ENCODE data around the gene SLX9. TPM values are rescaled to one million over a fixed set of nuclear protein-coding genes. Genes with fewer than 3 reads are reported as not detected.

The SLX9 gene
- total RNA-seq, 2 experiments from 2014 or later: 18.6 to 61.6 TPM

DNA sequence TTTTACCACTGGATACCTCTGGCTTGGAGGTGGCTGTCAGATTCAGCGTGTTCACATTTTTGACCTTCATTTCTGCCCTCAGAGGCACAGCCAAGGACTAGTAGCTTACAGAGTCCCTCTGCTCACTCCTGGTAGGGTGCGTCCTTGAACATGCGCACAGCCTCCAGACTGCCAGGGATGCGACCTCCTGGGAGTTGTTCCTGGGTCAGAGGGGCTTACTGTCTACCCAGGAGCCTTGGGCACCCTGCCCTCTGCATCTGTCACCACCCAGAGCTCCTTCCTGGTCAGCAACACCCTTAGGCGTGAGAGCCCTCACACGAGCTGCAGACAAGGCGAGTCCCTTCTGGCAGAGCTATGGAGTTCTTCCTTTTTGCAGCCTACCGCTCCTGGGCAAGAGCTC, 1.7 kb downstream of the SLX9 start:
- Histone ChIP-seq H2AFZ (ENCODE audit: low read length) (no peak overlapping the region), H3K4me2 (ENCODE audit: low read length) (peak overlapping the region; percentile 84), H3K4me3 (ENCODE audit: low read depth, low read length, poor library complexity, severe bottlenecking) (peak overlapping the region; percentile 98), H3K79me2 (ENCODE audit: insufficient read depth, low read depth, low read length) (peaks cover 23% of the 10 kb centered on the region), H3K9me3 (ENCODE audit: low read length) (no peaks in the 10 kb centered on the region), H3K36me3 (ENCODE audit: insufficient read depth, low read length) (peaks cover 49% of the 10 kb centered on the region), H3K9me2 (ENCODE audit: insufficient read depth, low read length) (no peaks in the 10 kb centered on the region), H3K27ac (ENCODE audit: low read depth, low read length, poor library complexity, severe bottlenecking) (no peak overlapping the region), H4K20me1 (ENCODE audit: insufficient read depth, low read length) (peaks cover 16% of the 10 kb centered on the region; the same call in 1 of the 2 replicates), H3K4me1 (ENCODE audit: insufficient read depth, low read length, poor library complexity, severe bottlenecking) (peaks cover 30% of the 10 kb centered on the region)
- DNase-seq (ENCODE audit: low spot score): no peak
- no peak for TF ChIP-seq EZH2phosphoT487 (IDR thresholded peaks at IDR 0.05; ENCODE audit: borderline replicate concordance, low read depth, low read length)
- TF ChIP-seq, protein P1, sequence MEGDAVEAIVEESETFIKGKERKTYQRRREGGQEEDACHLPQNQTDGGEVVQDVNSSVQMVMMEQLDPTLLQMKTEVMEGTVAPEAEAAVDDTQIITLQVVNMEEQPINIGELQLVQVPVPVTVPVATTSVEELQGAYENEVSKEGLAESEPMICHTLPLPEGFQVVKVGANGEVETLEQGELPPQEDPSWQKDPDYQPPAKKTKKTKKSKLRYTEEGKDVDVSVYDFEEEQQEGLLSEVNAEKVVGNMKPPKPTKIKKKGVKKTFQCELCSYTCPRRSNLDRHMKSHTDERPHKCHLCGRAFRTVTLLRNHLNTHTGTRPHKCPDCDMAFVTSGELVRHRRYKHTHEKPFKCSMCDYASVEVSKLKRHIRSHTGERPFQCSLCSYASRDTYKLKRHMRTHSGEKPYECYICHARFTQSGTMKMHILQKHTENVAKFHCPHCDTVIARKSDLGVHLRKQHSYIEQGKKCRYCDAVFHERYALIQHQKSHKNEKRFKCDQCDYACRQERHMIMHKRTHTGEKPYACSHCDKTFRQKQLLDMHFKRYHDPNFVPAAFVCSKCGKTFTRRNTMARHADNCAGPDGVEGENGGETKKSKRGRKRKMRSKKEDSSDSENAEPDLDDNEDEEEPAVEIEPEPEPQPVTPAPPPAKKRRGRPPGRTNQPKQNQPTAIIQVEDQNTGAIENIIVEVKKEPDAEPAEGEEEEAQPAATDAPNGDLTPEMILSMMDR (conservative IDR thresholded peaks at IDR 0.05; ENCODE audit: low read length): no peak
- BruUV-seq (replicated peaks): no TSS peak
- CTCF ChIA-PET (ENCODE audit: unreplicated experiment): no interaction called here
- intact Hi-C loops (cut with micrococcal nuclease; ENCODE audit: unreplicated experiment): no loop called here
- POLR2A ChIA-PET: interaction anchor here (0.5 kb wide), 1 partner anchor 164 kb away, joined by 3 read pairs; no protein-coding TSS in a partner anchor

DNA sequence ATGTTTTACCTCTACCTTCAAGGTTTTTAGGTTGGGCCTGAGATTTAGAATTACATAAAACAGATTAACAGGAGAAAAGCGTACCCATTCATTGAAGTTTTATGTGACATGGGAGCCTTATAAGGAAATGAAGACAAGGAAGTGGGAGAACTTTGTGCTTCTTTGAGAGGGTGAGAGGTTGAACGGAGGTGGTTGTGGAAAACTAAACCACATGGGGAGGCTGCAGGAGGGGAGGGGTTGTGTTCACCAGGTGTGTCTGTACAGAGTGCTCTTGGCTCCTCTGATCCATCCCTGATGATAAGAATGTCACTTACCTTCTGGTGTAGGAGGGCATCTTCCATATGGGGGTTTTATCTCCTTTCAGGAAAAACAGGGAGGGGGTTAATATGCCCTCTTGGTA, 2.7 kb downstream of the SLX9 start:
- Histone ChIP-seq H3K36me3 (ENCODE audit: insufficient read depth, low read length) (peaks cover 59% of the 10 kb centered on the region), H3K27ac (ENCODE audit: low read depth, low read length, poor library complexity, severe bottlenecking) (no peak overlapping the region), H3K4me2 (ENCODE audit: low read length) (peak overlapping the region; percentile 84), H3K4me3 (ENCODE audit: low read depth, low read length, poor library complexity, severe bottlenecking) (no peak overlapping the region), H2AFZ (ENCODE audit: low read length) (no peak overlapping the region), H3K4me1 (ENCODE audit: insufficient read depth, low read length, poor library complexity, severe bottlenecking) (peaks cover 30% of the 10 kb centered on the region), H3K79me2 (ENCODE audit: insufficient read depth, low read depth, low read length) (peaks cover 23% of the 10 kb centered on the region), H3K9me3 (ENCODE audit: low read length) (no peaks in the 10 kb centered on the region), H3K9me2 (ENCODE audit: insufficient read depth, low read length) (no peaks in the 10 kb centered on the region), H4K20me1 (ENCODE audit: insufficient read depth, low read length) (peaks cover 16% of the 10 kb centered on the region; the same call in 1 of the 2 replicates)
- no peak for DNase-seq (ENCODE audit: low spot score)
- ChIA-PET CTCF (ENCODE audit: unreplicated experiment) (no interaction called here), POLR2A (no interaction called here)
- no TSS peak for BruUV-seq (replicated peaks)
- intact Hi-C loops (cut with micrococcal nuclease; ENCODE audit: unreplicated experiment): no loop called here
- no peak for TF ChIP-seq EZH2phosphoT487 (IDR thresholded peaks at IDR 0.05; ENCODE audit: borderline replicate concordance, low read depth, low read length)
- TF ChIP-seq, protein P1 (conservative IDR thresholded peaks at IDR 0.05; ENCODE audit: low read length): no peak

DNA sequence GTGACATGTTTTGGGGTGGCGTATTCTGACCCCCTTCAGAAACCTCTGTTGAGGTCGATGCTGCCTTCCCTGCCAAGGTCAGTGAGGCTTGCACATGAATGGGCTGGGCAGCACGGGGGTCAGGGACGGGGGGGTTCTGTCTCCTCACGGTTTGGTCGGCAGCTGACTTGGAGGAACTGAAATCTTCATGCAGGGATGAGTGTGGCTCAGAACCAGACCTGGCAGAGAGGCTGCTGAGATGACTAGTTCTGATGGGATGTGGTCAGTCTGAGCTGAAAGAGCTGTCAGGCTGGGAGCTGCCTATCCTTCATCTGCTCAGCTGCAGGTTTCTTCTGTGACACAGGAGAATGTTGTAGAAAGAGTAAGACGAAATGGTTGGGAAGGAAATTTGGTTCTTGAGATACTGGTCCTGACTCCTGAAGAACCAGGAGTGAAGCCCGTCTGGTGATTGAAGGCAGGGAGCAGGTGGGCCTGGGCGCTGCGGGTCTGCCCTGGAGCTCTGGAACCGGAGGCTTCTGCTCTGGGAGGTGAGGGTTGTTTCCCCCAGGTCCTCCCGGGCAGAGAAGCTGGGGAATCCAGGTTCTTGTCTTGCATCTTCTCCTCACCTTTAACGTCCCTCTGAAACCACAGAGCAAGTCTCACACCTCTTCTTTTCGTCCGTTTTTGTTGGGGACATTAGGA, 3.3 kb downstream of the SLX9 start:
- H4K20me1 ChIP-seq (ENCODE audit: insufficient read depth, low read length): peaks cover 16% of the 10 kb centered on the region; the same call in 1 of the 2 replicates
- TF ChIP-seq, protein P1 (conservative IDR thresholded peaks at IDR 0.05; ENCODE audit: low read length): no peak
- no TSS peak for BruUV-seq (replicated peaks)

More for the DNA sequence above, 3.3 kb downstream of the SLX9 start:
- no peak for DNase-seq (ENCODE audit: low spot score)
- Histone ChIP-seq H3K36me3 (ENCODE audit: insufficient read depth, low read length) (peaks cover 64% of the 10 kb centered on the region), H3K9me3 (ENCODE audit: low read length) (no peaks in the 10 kb centered on the region), H3K4me3 (ENCODE audit: low read depth, low read length, poor library complexity, severe bottlenecking) (no peak overlapping the region), H3K4me2 (ENCODE audit: low read length) (no peak overlapping the region), H3K9me2 (ENCODE audit: insufficient read depth, low read length) (no peaks in the 10 kb centered on the region), H3K4me1 (ENCODE audit: insufficient read depth, low read length, poor library complexity, severe bottlenecking) (peaks cover 30% of the 10 kb centered on the region), H3K27ac (ENCODE audit: low read depth, low read length, poor library complexity, severe bottlenecking) (no peak overlapping the region), H3K79me2 (ENCODE audit: insufficient read depth, low read depth, low read length) (peaks cover 23% of the 10 kb centered on the region), H2AFZ (ENCODE audit: low read length) (no peak overlapping the region)
- intact Hi-C loops (cut with micrococcal nuclease; ENCODE audit: unreplicated experiment): no loop called here
- CTCF ChIA-PET (ENCODE audit: unreplicated experiment): no interaction called here
- POLR2A ChIA-PET: no interaction called here
